Ascending aorta (tissue), 2 donors: ENCODE data around the gene CCL4. TPM values are rescaled to one million over a fixed set of nuclear protein-coding genes. Genes with fewer than 3 reads are reported as not detected.
"Not testable (repeated sequence)": the region's sequence is repeated elsewhere in the genome, so short reads cannot be mapped to it uniquely, and the experiment has no call there.

Experiments used
- DNase-seq, 2 donors: peaks; one replicate each; pipeline ENCODE4 v3.0.0-alpha.2; 2019; ENCODE audit warnings: low spot score in 2 of 2
- H3K27ac ChIP-seq, 2 donors: fragments of 200-600 bp; sonication (generic); one replicate each; pipeline ENCODE4 v1.5.1; 2016 to 2017; ENCODE audit warnings: mild to moderate bottlenecking in 1 of 2
- H3K27me3 ChIP-seq: fragments of 200-600 bp; sonication (generic); one replicate; pipeline ENCODE4 v1.5.1; 2017
- H3K36me3 ChIP-seq, 2 donors: fragments of 200-600 bp; sonication (generic); one replicate each; pipeline ENCODE4 v1.5.1; 2016
- H3K4me1 ChIP-seq, 2 donors: fragments of 200-600 bp; sonication (generic); one replicate each; pipeline ENCODE4 v1.5.1; 2016 to 2017; ENCODE audit warnings: mild to moderate bottlenecking in 1 of 2
- H3K4me3 ChIP-seq, 2 donors: fragments of 200-600 bp; sonication (generic); one replicate each; pipeline ENCODE4 v1.5.1; 2016 to 2017; ENCODE audit warnings: mild to moderate bottlenecking in 1 of 2
- H3K9me3 ChIP-seq, 2 donors: fragments of 200-600 bp; sonication (generic); one replicate each; pipeline ENCODE4 v1.5.1; 2016
- intact Hi-C: fragments of 100-400 bp; cut with DNase I; formaldehyde crosslinking; loops from one replicate; pipeline ENCODE4 v1.15.1; 2023
- total RNA-seq: library from RNA; depleted of rRNA; stranded (reverse); fragments of >200 nt; gene quantifications from one replicate; pipeline ENCODE4 v1.1.0, GENCODE V29; 2016
- TF ChIP-seq, protein P1 (sequence below), 3 experiments: fragments of 200-600 bp in 2 of 3; fragments of 450-650 bp in 1 of 3; sonication (generic) in 2 of 3; IDR thresholded peaks; one replicate each; pipeline ENCODE4 v1.5.1; 2016 to 2019; ENCODE audit warnings: antibody characterized with exemption in 3 of 3, mild to moderate bottlenecking in 1 of 3, moderate library complexity in 1 of 3

The CCL4 gene
- total RNA-seq, 1 donor from 2014 or later = not detected

GRCh38 chr17:36086791-36087190 lies 16.8 kb upstream of the CCL4 start:
- Histone ChIP-seq H3K9me3 (no peaks in the 10 kb centered on the region), H3K27me3 (no peaks in the 10 kb centered on the region), H3K36me3 (no peaks in the 10 kb centered on the region), H3K4me1 (no peaks in the 10 kb centered on the region), H3K27ac (no peak overlapping the region), H3K4me3 (no peak overlapping the region)
- intact Hi-C loops = no loop called here
- TF ChIP-seq, protein P1, sequence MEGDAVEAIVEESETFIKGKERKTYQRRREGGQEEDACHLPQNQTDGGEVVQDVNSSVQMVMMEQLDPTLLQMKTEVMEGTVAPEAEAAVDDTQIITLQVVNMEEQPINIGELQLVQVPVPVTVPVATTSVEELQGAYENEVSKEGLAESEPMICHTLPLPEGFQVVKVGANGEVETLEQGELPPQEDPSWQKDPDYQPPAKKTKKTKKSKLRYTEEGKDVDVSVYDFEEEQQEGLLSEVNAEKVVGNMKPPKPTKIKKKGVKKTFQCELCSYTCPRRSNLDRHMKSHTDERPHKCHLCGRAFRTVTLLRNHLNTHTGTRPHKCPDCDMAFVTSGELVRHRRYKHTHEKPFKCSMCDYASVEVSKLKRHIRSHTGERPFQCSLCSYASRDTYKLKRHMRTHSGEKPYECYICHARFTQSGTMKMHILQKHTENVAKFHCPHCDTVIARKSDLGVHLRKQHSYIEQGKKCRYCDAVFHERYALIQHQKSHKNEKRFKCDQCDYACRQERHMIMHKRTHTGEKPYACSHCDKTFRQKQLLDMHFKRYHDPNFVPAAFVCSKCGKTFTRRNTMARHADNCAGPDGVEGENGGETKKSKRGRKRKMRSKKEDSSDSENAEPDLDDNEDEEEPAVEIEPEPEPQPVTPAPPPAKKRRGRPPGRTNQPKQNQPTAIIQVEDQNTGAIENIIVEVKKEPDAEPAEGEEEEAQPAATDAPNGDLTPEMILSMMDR (IDR thresholded peaks at IDR 0.05) = no peak
- no peak for DNase-seq

DNA sequence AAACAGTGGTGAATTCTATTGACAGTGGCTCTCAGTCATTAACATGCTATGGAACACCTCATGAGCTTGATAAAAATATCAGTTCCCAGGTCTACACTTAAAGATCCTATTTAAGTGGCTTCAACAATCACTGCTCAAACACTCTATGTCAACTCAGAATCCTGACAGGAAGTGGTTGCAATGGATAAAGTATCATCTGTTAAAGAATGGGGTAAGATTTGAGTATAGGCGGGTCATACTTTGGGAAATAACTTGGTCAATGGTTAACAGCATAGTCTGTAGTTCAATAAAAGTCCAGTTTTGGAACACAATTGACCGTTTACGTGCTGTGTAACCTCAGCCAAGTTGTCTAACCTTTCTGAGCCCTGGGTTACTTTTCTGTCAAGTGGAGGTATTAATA lies 16.2 kb upstream of the CCL4 start:
- H3K27ac ChIP-seq, DNase-seq, H3K9me3 ChIP-seq, H3K4me3 ChIP-seq, H3K4me1 ChIP-seq, H3K27me3 ChIP-seq, intact Hi-C loops, H3K36me3 ChIP-seq: not testable (repeated sequence)

- H3K4me1 ChIP-seq, H3K27ac ChIP-seq, H3K27me3 ChIP-seq, intact Hi-C loops, DNase-seq, H3K36me3 ChIP-seq, H3K4me3 ChIP-seq, H3K9me3 ChIP-seq: not testable (repeated sequence)
Measured at GRCh38 chr17:36087897-36088572, 15.6 kb upstream of the CCL4 start.

DNA sequence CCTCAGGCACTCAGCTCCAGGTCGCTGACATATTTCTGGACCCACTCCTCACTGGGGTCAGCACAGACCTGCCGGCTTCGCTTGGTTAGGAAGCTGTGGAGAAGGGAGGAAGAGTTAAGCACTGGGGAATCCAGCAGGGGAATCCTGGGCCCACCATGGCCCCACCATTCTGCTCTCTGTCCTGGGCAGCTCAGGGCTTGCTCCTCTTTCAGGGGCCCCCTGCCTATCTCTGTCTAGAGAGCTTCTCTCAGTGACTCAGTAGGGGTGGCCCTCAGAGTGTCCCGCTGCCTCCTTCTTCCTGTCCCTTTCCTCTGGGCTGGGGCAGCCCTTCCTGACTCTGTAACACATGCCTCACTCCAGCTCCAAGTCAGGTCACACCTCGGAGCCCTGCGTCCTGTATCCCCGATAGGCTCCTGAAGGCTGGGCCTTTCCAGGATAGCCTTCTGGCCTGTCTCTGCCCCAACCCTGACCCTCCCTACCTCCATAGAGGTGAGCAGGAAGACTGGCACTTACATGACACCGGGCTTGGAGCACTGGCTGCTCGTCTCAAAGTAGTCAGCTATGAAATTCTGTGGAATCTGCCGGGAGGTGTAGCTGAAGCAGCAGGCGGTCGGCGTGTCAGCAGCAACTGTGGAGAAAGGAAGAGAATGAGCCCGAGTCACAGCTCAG lies 14.8 kb upstream of the CCL4 start:
- TF ChIP-seq, protein P1 (IDR thresholded peaks at IDR 0.05) = no peak
- no peak overlapping the region for H3K27ac ChIP-seq
- no peak overlapping the region for H3K4me3 ChIP-seq
- intact Hi-C loops = no loop called here
- no peaks in the 10 kb centered on the region for H3K4me1 ChIP-seq
- H3K36me3 ChIP-seq = no peaks in the 10 kb centered on the region
- DNase-seq = no peak
- H3K9me3 ChIP-seq = no peaks in the 10 kb centered on the region
- H3K27me3 ChIP-seq = no peaks in the 10 kb centered on the region

- DNase-seq = no peak
- no peaks in the 10 kb centered on the region for H3K27me3 ChIP-seq
- H3K27ac ChIP-seq = no peak overlapping the region
- no peak overlapping the region for H3K4me3 ChIP-seq
- H3K4me1 ChIP-seq = no peaks in the 10 kb centered on the region
- no peaks in the 10 kb centered on the region for H3K9me3 ChIP-seq
- intact Hi-C loops = no loop called here
- TF ChIP-seq, protein P1 (IDR thresholded peaks at IDR 0.05) = no peak
- H3K36me3 ChIP-seq = no peaks in the 10 kb centered on the region
Measured at GRCh38 chr17:36089339-36089865, 14.2 kb upstream of the CCL4 start.

GRCh38 chr17:36089888-36090836 lies 13.5 kb upstream of the CCL4 start, which contains the start of gene CCL3:
Gene CCL3, minus strand, starts transcription at chr17:36090143. Its CDS starts 85 bp downstream, at chr17:36090058.
- TF ChIP-seq, protein P1 (IDR thresholded peaks at IDR 0.05) = no peak
- H3K4me3 ChIP-seq = no peak within 1 kb of the TSS
- H3K27ac ChIP-seq = no peak within 1 kb of the TSS
- DNase-seq = peak in 1 of 2 donors; percentile 74
- intact Hi-C loops = no loop called here
- H3K27me3 ChIP-seq = no peaks in the 10 kb centered on the region
- no peaks in the 10 kb centered on the region for H3K9me3 ChIP-seq
- no peaks in the 10 kb centered on the region for H3K36me3 ChIP-seq
- H3K4me1 ChIP-seq = no peaks in the 10 kb centered on the region
